TTC549 (cell line): ENCODE data around the gene PNCK.

ENCODE experiments used
- FAIRE-seq: peaks from 2 replicates; lab custom pipeline; 2012; peaks lifted over from hg19 to GRCh38; lab: Jason Lieb, UNC

The PNCK gene

GRCh38 chrX:153626863-153627674 is 46.5 kb downstream of the PNCK start:
- FAIRE-seq: no peak

- FAIRE-seq: no peak
These were observed 47.5 kb downstream of the PNCK start for GRCh38 chrX:153626025-153626633.

DNA sequence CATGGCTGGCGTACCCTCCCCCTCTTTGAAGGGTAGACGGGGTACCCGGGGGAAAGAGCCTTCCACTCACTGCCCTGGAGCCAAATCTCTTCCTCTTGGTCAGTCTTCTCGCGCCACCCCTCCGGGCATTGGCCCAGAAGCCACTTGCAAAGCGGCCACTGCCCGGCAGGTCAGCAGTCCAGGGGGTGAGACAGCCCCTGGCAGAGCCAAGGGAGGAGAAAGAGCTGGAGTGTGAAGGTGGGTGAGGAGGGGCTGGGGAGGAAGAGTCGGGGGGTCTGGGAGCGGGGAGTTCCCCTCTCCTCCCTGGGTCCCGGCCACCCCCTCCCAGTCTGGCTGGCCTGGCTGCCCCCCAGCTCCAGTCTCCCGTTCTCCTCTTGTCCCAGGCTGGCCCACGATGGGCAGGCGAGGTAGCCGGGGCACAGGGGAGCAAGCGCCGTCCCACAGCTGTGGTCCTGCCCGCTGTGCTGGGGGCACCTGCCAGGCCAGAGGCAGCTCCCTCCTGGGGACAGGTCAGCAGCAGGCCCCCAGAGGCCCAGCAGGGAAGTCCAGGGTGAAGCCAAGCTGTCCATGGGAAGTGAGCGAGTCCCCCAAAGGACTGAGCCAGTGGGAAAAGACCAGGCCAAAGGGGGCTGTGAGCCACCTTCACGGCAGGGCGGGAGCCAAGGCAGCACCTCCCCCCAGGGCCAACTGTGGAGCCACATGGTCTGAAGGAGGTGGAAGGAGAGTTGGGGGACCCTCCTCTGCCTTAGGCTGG is 48.2 kb downstream of the PNCK start:
- FAIRE-seq: no peak

DNA sequence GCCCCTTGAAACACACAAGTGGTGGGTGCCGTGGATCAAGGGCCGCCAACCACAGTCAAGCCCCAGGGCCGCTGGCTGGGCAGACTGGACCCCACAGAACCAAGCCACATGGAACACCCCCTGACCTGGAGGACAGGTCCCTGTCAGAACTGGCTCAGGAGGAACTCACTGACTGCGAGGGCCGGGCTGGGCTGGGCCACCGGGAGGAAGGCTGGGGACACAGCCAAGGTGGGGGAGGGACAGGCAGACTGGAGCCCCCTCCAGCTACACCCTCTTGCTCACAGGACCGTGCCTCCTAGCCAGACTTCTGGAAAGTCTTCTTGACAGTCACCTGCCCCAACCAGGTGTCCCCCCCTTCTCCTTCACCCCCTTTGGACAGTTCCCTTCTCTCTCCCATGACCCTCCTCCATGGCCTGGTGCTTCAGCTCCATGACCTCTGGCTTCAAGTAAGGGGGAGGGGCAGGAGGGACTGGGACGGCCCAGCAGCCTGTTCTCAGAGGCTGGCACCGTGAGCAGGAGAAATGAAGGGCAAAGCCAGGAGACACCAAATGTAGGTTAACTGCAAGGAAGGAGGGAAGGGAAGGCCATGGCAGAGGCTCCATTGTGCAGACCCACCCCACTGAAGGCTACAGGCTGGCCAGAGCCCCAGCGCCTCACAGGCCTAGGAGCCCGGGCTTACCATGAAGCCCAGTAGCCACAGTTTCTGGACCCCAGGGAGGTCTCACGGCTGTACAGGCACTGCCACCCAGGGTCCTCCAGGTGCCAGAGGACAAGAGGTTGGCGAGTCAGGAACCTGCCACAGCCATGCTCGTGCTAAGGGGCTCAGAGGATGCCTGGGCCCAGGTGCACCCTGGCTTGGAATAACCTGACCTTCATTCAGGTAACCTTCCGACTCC is 49.2 kb downstream of the PNCK start:
- no peak for FAIRE-seq

GRCh38 chrX:153623310-153624029 is 50.1 kb downstream of the PNCK start:
- no peak for FAIRE-seq

GRCh38 chrX:153622661-153623309 is 50.8 kb downstream of the PNCK start:
- FAIRE-seq: no peak

DNA sequence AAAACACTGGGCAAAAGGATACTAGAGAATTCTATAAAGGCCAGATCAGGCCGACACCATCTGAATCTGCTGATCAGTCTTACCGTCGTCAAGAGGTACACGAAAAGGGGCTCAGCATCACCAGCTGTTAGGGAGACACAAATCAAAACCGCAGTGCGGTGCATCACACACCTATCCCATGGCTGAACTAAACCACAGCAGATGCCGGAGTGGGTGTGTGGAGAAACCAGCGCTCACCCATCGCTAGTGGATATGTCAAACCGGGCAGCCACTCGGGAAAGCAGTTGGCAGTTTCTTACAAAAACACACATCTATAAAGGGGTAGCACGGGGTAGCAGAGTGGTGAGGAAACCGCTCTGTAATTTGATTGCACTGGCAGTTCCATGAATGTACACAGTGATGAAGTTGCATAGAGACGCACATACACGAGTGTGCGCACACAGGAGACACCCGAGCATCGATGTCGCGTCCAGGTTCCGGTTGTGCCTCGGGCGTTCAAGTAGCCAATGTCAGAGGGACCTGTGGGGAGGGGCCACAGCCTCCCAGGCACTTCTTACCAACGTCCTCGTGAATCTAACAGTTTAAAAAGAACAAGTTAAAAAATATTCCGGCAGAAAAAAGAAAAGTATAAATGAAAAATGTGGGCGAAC is 51.5 kb downstream of the PNCK start:
- no peak for FAIRE-seq

DNA sequence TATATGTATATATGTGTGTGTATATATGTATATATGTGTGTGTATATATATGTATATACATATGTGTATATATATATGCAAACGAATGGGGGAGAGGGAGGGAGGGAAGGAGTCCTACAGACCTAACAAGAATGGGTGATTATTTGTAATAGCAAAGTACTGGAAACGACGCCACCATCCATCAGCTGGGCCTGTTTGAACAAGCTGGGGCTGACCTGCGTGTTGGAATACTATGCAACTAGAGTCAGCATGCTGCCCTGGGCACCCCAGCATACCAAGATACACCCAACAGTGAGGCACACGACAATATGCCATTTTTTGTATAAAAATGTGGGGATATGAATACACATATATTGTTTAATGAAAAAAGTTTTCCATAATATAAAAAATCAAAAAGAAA is 53.0 kb downstream of the PNCK start:
- FAIRE-seq: no peak
